Left ventricle myocardium inferior (tissue), 1 donor: Measurements from ENCODE around the gene CDK15. TPM values are rescaled to one million over a fixed set of nuclear protein-coding genes. Genes with fewer than 3 reads are reported as not detected.

Experiments
- DNase-seq: peaks from one replicate; pipeline ENCODE4 v3.0.0-alpha.2; 2020
- H3K27ac ChIP-seq: fragments of 200-600 bp; replicated peaks from 2 replicates; pipeline ENCODE4 v1.8.0; 2021
- H3K27me3 ChIP-seq: fragments of 200-600 bp; 2 replicates; pipeline ENCODE4 v1.8.0; 2021; ENCODE audit warnings: low read depth
- H3K36me3 ChIP-seq: fragments of 200-600 bp; 2 replicates; pipeline ENCODE4 v1.8.0; 2021
- H3K4me1 ChIP-seq: fragments of 200-600 bp; 2 replicates; pipeline ENCODE4 v1.8.0; 2021
- H3K4me3 ChIP-seq: fragments of 200-600 bp; 2 replicates; pipeline ENCODE4 v1.8.0; 2021; ENCODE audit warnings: mild to moderate bottlenecking, moderate library complexity
- H3K9me3 ChIP-seq: fragments of 200-600 bp; replicated peaks from 2 replicates; pipeline ENCODE4 v1.8.0; 2021
- CTCF ChIP-seq: fragments of 200-600 bp; IDR thresholded peaks from 2 replicates; pipeline ENCODE4 v1.8.0; 2021; ENCODE audit warnings: antibody characterized with exemption, mild to moderate bottlenecking, borderline replicate concordance
- intact Hi-C: fragments of 100-400 bp; cut with micrococcal nuclease; formaldehyde crosslinking; loops from one replicate; pipeline ENCODE4 v1.11.0; 2022
- total RNA-seq: library from RNA; stranded (reverse); fragmentation: NEBNext Ultra II Directional; extraction: Animal tissue kit (Norgen Biotek cat#: 25700); gene quantifications from one replicate; pipeline ENCODE4 v1.2.1, GENCODE V29; 2021
- donor health status: DM: no; HTN: yes; CAD: no; lungs with severe emphysema.

The CDK15 gene
- total RNA-seq, 1 donor from 2014 or later, result 0.16 TPM

DNA sequence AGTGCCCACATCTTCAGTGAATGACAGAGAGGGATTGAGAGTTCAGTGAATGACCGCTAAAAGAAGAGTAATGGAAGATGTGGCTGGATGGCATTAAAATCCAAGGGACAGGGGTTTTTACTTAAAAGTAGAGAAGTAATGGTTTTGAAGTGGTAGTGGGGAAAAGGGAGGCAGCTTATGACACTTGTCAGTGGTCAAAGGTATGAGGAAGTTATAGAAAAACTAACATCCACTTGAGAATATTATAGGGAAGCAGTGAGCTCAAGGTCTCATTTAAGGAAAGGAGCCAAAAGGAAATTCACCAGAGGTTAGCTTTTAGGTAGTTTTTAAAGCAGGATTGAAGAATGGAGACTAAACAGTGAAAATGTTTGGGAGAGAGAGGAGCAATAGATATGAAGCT, 24.3 kb downstream of the CDK15 start:
- DNase-seq, result no peak
- Histone ChIP-seq H3K36me3 (no peaks in the 10 kb centered on the region), H3K27me3 (peaks cover 8% of the 10 kb centered on the region), H3K9me3 (no peaks in the 10 kb centered on the region), H3K4me3 (no peak overlapping the region), H3K27ac (no peak overlapping the region), H3K4me1 (no peaks in the 10 kb centered on the region)
- intact Hi-C loops, result no loop called here
- TF ChIP-seq CTCF, result no peak

DNA sequence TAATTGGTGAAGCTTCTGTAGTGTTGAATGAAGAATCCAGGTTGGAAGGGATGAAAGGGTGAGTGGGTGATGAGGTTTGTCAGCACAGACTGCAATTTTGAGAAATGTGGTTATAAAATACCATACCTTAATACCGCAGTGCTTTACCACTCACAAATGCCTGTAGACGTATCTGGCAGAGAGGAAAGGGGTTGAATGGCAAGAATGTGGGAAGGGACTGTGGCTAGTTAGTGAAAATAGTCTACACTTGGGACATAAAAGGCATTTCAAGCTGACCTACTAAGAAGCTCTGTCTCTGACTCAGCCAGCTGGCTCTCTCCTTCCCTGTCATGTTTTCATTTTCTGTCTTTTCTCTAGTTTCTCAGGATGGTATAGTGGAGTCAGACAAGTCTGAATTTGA, 25.1 kb downstream of the CDK15 start:
- TF ChIP-seq CTCF, result no peak
- intact Hi-C loops, result no loop called here
- Histone ChIP-seq H3K27me3 (peaks cover 11% of the 10 kb centered on the region), H3K4me3 (no peak overlapping the region), H3K4me1 (no peaks in the 10 kb centered on the region), H3K27ac (no peak overlapping the region), H3K9me3 (no peaks in the 10 kb centered on the region), H3K36me3 (no peaks in the 10 kb centered on the region)
- no peak for DNase-seq

- TF ChIP-seq CTCF, result no peak
- no peaks in the 10 kb centered on the region for H3K4me1 ChIP-seq
- DNase-seq, result no peak
- H3K9me3 ChIP-seq, result no peaks in the 10 kb centered on the region
- no peak overlapping the region for H3K27ac ChIP-seq
- no peaks in the 10 kb centered on the region for H3K36me3 ChIP-seq
- intact Hi-C loops, result no loop called here
- H3K4me3 ChIP-seq, result no peak overlapping the region
- H3K27me3 ChIP-seq, result peaks cover 14% of the 10 kb centered on the region
Observed at GRCh38 chr2:201833781-201834180, 27.4 kb downstream of the CDK15 start.

DNA sequence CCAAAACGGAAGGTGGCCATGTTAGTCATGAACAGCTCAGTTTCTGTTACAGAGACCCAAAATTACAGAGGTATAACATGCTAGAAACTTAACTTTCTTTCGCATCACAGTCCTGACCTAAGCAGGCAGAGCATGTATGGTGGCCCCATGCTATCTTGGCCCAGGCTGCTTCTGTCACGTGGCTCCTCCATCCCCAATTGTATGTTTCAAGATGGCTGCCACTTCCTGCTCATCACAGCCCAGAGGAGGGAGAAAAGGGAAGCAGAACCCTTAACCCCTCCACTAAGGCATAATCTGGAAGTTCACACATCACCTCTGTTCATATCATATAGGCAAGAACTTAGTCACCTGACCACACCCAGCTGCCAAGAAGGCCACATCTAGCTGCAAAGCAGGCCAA, 28.7 kb downstream of the CDK15 start:
- Histone ChIP-seq H3K9me3 (peaks cover 3% of the 10 kb centered on the region), H3K27ac (no peak overlapping the region), H3K4me1 (no peaks in the 10 kb centered on the region), H3K4me3 (no peak overlapping the region), H3K27me3 (peaks cover 9% of the 10 kb centered on the region), H3K36me3 (no peaks in the 10 kb centered on the region)
- TF ChIP-seq CTCF, result no peak
- intact Hi-C loops, result no loop called here
- DNase-seq, result no peak

GRCh38 chr2:201837391-201837790, 31.1 kb downstream of the CDK15 start:
- Histone ChIP-seq H3K4me1 (no peaks in the 10 kb centered on the region), H3K9me3 (peaks cover 17% of the 10 kb centered on the region), H3K27ac (no peak overlapping the region), H3K36me3 (no peaks in the 10 kb centered on the region), H3K4me3 (no peak overlapping the region), H3K27me3 (peaks cover 8% of the 10 kb centered on the region)
- TF ChIP-seq CTCF, result no peak
- intact Hi-C loops, result no loop called here
- no peak for DNase-seq

DNA sequence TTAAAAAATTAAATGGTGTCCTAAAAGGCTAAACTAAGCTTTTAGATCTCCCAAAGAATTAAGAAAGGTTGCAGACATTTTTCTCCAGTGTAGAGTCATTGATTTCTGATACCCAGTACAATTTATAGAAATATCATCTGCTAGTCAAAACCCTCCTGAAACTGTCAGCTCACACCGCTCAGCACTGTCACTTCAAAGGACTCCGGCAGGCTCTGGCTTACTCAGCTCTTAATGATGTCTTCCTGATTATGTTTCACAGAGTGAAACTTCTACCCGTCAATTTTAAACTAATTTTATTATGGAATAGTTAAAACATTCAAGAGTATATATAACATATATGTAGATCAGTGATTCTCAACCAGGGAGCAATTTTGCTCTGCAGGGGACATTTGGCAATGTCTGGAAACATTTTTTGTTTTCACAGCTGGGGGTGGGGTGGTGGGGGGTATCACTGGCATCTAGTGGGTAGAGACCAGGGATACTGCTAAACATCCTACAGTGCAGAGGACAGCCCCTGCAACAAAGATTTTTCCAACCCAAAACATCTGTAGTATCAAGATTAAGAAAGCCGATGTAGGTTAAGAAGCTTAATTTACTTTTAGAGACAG, 31.6 kb downstream of the CDK15 start:
- no peak for DNase-seq
- Histone ChIP-seq H3K27me3 (peaks cover 10% of the 10 kb centered on the region), H3K36me3 (no peaks in the 10 kb centered on the region), H3K4me1 (no peaks in the 10 kb centered on the region), H3K27ac (no peak overlapping the region), H3K4me3 (no peak overlapping the region), H3K9me3 (peaks cover 17% of the 10 kb centered on the region)
- intact Hi-C loops, result no loop called here
- no peak for TF ChIP-seq CTCF
